GM04503 (cell line): Measurements from ENCODE around the gene BLVRA.
A peak's percentile ranks its signal among the peaks of the same experiment; 100 is the strongest.
"Not testable (repeated sequence)": the region's sequence is repeated elsewhere in the genome, so short reads cannot be mapped to it uniquely, and the experiment has no call there.

Source experiments
- DNase-seq: peaks from one replicate; pipeline ENCODE4 v3.0.0-alpha.2; 2012; ENCODE audit warnings: low read depth

The BLVRA gene

DNA sequence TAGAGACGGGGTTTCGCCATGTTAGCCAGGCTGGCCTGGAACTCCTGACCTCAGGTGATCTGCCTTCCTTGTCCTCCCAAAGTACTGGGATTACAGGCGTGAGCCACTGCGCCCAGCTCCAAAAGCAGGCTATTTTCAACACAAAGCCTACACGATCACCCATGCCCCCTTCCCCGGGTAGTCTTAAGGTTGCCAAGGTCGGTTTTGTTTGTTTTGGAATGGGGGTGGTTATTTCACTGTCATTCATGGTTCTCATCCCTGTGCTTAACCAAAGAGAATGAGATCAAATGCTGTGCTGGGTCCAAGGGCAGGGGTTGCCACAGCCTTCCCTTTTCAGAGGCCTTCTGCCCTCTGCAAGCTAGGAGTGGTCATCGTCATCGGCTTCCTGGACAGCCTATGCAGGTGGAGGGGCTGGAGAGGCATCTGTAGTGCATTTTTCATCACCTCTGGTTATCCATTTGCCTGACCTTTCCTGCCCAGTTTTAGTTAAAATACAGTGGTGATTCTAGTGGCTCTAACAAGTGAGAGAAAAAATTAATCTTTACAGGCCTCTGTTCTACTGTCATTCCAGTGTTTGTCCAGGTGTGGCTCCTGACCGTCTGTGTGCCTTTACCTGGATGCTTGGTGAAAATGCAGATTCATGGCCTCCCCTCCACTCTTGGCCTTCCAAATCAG lies 11.4 kb downstream of the BLVRA start:
- DNase-seq: no peak

DNA sequence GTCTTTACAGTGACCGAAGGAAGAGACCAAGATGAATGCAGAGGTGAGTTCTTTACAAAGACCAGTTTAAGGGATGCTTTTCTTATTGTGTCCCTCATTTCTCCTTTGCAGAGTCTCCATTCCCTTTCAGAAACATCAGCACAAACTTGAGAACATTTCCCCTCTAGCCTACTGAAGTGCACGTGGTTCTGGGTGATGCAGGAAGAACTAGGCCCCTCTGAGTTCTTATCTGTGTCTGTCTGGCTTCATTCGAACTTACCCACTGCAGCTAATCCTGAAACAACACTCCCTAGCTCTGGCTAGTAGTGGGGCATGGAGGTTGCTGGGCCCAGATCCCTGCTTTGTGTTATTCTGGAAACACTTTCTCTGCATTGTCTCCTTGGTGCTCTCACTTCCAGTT lies 12.6 kb downstream of the BLVRA start:
- no peak for DNase-seq

DNA sequence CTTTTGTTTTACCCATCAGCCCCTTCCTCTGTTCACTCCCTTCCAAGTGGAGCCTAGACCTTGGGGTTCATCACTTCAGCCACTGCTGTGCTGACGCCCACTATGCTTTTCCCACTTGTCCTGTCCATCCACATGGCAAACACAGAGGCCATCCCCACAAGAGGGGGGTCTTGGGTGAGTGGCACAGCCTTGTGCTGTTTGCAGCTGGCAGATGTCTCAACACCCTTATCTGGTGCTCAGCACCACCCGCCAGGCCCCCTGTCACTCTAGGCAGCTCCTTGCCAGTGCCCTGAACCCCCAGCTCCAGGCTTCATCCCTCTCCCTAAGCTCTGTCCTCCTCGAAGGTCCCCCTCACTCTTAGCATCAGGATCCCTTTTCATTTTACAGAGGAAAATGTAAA lies 13.1 kb downstream of the BLVRA start:
- DNase-seq: no peak

DNA sequence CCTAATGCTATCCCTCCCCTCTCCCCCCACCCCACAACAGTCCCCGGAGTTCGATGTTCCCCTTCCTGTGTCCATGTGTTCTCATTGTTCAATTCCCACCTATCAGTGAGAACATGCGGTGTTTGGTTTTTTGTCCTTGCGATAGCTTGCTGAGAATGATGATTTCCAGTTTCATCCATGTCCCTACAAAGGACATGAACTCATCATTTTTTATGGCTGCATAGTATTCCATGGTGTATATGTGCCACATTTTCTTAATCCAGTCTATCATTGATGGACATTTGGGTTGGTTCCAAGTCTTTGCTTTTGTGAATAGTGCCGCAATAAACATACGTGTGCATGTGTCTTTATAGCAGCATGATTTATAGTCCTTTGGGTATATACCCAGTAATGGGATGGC lies 14.8 kb downstream of the BLVRA start:
- not testable (repeated sequence) for DNase-seq

DNA sequence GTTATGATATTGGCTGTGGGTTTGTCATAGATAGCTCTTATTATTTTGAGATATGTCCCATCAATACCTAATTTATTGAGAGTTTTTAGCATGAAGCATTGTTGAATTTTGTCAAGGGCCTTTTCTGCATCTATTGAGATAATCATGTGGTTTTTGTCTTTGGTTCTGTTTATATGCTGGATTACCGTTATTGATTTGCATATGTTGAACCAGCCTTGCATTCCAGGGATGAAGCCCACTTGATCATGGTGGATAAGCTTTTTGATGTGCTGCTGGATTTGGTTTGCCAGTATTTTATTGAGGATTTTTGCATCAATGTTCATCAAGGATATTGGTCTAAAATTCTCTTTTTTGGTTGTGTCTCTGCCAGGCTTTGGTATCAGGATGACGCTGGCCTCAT lies 16.8 kb downstream of the BLVRA start:
- not testable (repeated sequence) for DNase-seq

DNA sequence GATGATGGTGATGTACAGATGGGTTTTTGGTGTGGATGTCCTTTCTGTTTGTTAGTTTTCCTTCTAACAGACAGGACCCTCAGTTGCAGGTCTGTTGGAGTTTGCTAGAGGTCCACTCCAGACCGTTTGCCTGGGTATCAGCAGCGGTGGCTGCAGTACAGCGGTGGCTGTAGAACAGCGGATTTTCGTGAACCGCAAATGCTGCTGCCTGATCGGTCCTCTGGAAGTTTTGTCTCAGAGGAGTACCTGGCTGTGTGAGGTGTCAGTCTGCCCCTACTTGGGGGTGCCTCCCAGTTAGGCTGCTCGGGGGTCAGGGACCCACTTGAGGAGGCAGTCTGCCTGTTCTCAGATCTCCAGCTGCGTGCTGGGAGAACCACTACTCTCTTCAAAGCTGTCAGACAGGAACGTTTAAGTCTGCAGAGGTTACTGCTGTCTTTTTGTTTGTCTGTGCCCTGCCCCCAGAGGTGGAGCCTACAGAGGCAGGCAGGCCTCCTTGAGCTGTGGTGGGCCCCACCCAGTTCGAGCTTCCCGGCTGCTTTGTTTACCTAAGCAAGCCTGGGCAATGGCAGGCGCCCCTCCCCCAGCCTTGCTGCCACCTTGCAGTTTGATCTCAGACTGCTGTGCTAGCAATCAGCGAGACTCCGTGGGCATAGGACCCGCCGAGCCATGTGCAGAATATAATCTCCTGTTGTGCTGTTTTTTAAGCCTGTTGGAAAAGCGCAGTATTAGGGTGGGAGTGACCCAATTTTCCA lies 20.0 kb downstream of the BLVRA start:
- not testable (repeated sequence) for DNase-seq

DNA sequence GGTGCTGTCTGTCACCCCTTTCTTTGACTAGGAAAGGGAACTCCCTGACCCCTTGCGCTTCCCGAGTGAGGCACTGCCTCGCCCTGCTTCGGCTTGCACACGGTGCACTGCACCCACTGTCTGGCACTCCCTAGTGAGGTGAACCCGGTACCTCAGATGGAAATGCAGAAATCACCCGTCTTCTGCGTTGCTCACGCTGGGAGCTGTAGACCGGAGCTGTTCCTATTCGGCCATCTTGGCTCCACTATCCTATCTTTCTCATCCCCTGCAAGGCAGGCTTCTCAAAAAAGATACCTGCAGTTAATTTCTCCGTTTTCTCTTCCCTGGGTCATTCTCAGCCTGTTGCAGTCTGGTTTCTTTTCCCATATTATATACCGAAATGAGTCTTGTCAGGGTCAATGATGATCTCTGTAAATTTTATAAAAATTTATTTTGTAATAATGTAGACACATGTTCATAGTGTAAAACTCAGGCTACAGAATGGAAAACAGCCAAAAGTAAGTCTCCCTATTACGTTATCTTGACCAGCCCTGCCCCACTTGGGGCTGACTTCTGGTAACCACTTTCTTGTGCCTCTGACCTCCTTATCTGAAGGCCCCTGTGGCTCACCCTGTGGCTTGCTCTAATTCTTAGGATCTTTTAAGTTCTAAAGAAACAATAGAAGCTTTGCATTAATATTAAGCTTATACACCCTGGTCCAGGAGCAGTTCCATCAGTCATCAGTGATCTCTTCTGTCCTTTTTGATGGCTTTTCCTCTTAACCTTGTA lies 20.7 kb downstream of the BLVRA start:
- no peak for DNase-seq

DNA sequence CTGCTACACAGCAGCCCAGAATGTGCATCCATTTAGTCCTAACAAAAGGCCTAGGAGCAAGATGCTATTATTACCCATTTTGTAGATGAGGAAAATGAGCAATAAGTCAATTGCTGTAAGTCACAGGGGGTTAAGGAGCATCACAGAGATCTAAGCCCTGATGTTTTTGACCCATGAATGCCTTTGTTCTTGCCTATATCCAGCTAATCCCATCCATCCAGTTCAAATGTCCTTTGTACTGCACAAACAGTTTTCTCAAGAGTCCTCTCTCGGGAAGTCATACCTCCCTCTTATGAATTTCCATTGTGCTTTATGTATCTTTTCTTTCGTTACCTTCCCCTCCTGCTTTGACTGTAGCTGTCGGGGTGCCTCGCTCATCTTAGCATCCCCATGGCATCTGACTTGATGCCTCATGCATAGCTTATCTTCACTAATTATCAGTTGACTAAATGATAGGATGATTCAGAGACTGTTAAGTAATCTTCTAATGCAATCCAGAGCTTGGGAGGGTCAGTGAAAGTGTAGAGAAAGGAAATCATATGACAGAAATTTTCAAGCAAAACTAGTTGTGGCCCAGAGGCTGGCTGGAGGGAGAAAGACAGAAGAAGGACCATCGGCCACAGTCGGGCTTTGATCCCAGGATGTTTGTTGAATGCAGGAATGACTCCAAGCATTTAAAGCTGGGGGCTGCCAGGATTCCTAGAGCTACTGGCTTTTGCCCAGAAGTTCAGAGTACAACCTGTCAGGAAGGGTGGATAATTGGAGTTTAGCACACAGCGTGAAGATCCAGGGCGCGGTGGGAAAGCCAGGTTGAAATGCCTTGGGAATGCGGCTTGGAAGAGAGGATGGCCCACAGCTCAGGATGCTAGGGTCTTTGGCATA lies 23.5 kb downstream of the BLVRA start:
- peak; percentile 60 for DNase-seq

DNA sequence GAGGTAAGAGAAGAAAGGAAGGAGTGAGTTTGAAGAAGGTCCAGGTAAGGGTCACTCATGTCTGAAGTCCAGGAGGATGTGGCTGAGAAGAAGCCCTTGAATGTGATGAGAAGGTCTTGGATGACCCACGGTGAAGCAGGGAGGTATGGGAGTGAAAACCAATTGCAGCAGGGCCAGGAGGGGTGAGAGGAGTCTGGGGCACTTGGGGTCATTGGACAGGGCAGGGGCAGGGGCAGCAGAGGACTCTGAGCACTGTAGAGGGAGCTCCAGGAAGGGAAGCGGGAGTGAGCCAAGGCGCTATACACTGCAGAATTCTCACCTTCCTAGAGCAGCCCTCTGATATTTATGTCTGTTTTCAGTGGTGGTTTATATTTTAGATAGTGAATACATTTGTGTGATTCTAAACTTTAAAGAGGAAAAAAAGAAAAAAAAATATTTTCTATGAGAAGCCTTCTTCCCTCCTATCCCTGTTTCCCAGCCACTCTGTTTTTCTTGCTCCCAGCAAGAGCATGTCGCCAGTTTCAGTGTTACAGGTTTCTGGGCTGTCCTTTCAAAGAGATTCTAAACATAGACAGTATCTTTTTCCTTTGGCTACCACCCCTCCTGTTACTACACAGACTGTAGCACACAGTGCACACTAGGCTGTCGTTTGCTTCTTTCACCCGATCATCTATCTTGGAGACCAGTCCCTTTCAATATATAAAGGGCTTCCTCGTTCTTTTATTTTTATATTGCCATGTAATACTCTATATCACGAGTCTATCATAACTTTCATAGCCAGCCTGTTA lies 24.5 kb downstream of the BLVRA start:
- no peak for DNase-seq

DNA sequence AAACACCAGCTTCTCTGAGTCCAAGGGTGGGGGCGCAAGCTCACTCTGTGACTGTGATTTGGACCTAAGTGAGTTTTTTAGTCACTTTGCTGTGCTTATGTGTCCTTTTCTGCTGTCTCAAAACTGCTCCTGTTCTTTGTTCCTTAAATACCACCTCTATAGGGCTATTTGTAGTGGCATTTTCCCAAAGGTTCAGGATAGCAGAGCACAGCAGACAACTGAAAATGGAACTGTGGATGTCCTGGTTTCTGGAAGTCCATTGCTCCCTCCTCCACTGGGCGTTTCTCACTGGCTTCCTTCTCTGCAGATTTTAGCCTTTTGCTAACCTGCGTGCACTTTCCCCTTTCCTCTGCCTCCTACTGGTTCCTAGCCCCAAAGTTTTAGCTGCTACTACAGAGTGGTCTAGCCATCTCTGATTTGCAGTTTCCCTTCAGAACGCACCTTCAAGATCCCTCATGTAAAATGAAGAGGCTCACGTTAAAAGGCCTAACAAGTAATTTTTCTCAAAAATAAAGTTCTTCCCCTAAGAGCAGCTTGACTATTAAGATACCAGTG lies 25.6 kb downstream of the BLVRA start:
- no peak for DNase-seq

DNA sequence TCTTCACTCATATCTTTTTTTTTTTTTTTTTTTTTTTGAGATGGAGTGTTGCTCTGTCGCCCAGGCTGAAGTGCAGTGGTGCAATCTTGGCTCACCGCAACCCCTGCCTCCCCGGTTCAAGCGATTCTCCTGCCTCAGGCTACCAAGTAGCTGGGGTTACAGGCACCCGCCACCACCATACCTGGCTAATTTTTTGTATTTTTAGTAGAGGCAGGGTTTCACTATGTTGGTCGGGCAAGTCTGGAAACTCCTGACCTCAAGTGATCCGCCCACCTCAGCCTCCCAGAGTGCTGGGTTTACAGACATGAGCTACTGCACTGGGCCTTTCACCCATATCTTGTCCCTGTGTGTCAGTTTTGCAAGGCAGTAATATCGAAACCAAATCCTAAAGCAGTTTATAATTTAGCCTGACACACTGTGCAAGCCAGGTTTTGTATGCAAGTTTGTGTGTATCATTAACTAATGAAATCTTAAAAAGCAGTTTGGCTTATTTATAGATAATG lies 26.2 kb downstream of the BLVRA start:
- not testable (repeated sequence) for DNase-seq

DNA sequence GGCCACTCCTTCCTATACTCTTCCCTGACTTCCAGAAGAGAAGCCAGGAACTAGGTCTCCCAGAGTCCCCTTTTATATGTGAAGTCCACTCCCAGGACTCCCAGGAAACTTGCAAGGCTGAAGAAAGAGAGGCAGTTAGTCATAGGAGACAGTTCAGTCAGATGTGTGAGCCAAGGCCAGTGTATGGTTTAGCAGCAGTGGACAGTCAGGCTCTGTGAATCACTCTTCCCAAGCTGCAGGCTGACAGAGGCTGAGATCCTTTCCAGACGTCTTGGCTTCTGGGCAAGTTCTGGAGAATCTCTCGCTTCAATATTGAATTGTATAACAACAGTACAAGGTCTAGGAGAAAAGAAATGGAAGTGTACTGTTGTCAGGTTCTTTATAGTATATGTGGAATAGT lies 26.9 kb downstream of the BLVRA start:
- peak; percentile 67 for DNase-seq

DNA sequence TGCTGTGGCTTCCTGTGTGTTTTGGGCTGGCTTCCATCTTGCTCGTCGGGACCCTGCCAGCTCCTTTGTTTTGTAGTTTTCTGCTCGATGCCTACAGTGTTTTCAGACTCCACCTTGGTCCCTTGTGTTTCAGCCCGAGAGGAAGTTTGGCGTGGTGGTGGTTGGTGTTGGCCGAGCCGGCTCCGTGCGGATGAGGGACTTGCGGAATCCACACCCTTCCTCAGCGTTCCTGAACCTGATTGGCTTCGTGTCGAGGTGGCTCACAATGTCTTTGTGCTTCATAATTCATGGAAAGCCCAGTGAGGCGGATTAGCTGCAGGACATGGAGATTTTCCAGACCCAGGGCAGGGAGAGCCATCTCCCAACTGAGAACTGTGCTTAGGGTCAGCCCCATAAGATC lies 29.3 kb downstream of the BLVRA start:
- no peak for DNase-seq

DNA sequence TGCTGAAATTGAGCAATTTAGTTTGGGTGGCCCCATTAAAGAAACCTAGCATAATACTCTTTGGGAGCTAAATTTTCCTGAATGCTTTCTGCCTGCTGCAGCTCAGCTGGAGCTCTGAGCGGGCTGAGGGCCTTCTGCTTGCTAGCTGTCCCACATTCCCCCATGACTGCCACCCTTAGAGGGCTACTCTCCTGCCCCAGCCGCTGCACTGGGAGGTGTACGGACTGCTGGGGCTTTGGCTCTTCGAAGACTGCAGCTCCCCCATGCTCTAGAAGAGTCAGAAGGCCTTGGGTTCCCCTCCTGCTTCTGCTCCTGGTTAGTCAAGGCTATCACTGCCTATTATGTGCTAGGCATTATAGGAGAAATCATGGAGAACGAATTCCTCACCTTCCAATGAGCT lies 31.5 kb downstream of the BLVRA start:
- no peak for DNase-seq

DNA sequence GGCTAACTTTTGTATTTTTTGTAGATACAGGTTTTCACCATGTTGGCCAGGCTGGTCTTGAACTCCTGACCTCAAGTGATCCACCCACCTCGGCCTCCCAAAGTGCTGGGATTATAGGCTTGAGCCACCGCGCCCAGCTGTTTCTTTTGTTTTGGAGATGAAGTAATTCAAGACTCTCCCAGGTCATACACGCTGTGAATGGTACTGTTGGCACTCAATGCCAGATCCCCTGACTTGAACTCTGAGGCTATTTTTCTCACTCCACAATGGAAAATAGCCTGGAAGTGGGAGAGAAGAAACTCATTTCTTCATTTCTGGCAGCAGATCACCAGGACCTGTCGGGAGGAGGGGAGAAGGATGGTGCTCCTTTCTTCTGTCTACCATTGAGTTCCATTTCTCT lies 32.4 kb downstream of the BLVRA start:
- DNase-seq: no peak

DNA sequence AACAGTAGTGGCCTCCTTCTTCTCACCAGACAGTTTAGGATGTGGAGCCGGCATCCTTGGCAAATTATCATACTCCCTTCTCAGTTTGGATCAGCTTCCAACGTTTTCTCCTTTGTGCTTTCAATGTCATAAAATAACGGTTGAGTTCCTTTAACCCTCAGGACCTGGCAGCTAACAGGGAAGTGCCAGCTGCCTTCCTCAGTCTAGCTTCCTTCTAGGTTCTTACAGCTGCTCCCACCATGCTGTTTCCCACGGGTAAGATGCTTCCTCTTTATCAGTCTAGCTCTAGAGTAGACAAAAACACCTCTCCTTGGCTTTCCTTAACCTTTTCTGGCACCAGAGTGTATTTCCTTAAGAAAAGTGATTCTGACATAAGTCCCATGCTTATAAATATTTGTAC lies 33.2 kb downstream of the BLVRA start:
- no peak for DNase-seq

DNA sequence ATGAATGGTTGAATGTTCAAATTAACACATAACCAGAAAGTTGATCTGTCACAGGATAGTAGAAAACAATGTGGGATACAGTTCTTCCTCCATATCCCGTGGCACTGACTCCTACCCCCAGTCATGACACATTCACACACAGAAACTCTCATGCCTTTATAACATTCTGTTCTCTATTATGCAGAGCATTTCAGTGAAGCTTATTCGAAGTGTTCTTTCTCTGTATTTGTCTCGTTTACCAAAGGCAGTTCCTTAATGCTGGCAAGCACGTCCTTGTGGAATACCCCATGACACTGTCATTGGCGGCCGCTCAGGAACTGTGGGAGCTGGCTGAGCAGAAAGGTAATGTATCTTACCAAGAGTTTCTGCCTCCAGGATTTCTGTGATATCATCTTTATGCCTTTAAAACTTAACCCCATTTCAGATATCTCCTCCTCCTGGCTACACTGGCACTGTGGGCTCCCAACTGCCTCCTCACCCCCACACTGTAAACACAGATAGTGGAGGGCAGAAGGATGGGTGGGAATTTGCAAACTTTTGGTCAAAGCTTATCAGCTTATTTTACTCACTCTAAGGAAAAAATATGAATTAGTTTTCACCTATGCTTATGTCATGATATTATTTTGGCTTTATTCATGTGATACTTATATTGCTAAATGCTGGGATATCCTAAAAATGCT lies 34.1 kb downstream of the BLVRA start:
- no peak for DNase-seq

DNA sequence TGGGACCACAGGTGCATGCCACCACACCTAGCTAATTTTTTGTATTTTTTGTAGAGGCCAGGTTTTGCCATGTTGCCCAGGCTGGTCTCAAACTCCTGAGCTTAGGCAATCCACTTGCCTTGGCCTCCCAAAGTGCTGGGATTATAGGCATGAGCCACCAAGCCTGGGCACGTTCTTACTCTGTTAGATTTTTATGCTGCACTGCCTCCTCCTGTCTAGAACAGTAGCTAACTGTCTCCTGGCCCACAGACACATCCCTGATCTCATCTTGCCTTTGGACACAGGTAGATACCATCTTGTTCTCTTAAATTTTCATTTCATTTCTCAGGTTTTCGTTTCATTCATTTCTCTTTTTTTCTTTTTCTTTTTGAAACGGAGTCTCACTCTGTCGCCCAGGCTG lies 41.1 kb downstream of the BLVRA start:
- DNase-seq: no peak

DNA sequence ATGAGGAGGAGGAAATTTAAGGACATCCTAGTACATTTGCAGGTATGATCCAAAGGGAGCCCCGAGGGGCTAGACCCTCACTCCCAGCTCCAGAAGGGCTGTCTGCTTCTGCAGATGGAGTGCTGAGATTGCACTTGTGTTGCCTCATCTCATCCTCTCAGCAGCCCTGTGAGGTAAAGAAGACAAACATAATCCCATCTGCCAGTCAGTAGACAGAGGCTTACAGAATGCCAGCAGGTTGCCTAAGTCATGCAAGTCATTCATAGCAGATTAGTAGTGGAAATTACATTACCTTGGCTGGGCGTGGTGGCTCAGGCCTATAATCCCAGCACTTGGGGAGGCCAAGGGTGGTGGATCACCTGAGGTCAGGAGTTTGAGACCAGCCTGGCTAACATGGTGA lies 45.4 kb downstream of the BLVRA start:
- DNase-seq: no peak

DNA sequence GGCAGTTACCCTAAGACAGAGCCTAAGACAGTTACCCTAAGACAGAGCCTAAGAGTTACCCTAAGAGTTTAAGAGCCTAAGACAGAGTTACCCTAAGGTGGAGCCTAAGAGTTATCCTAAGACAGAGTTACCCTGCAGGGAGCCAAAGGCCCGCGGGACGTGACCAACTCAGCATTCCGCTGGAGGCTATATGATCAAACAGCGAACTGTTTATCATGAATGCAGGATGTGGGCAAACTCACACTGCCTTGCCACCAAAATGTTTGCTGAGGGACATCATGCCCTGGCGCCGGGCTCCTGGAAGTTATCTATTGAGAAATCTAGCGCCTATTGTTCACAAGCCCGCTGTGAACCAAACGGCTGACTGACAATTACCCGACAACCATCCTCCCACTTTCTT lies 49.9 kb downstream of the BLVRA start:
- DNase-seq: no peak
